Measurements from ENCODE around the gene TARP.
"Not testable (repeated sequence)": the region's sequence is repeated elsewhere in the genome, so short reads cannot be mapped to it uniquely, and the experiment has no call there.

TARP gene

GRCh38 chr7:38296059-38296857 lies 22.8 kb upstream of the TARP start:
- DNase-seq, result no peak

- DNase-seq, result no peak
These were observed 21.5 kb upstream of the TARP start for GRCh38 chr7:38294926-38295325.

DNA sequence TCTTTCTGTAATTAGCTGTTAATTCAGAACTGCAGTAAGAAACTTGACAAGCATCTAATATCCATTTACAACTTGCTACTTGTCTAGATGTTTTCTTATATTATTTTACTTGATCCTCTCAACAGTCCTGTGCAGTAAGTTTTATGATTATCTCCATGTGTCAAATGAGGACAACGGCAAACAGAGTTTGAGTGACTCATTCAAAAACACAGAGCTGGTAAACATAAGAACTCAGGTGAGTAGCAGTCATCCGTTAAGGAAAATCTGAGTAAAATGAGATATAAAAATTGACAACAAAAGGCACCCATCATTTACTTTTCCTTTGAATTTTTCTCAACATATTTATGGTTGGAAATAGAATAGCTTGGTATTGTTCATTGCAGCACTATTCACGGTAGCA lies 19.0 kb upstream of the TARP start:
- DNase-seq, result no peak

DNA sequence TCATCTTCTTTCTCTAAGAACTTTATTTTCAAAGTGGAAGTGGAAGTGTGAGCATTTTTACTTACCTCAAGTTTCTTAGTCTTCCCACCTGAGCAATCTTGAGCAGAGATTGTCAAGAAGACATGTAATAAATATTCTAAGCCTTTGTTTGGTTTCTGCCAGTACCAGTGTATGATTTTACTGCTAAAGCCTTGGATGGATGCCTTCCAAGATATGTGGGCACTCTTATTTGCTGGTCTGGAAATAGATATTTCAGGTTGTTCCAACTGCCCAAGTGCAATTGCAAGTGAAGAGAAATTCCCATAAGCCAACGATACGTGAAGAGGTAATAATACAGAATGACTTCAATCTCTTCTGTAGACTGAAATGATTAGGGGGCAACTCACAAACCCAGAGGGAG lies 18.2 kb upstream of the TARP start:
- DNase-seq, result no peak

GRCh38 chr7:38291117-38291647 lies 17.7 kb upstream of the TARP start:
- DNase-seq, result no peak

DNA sequence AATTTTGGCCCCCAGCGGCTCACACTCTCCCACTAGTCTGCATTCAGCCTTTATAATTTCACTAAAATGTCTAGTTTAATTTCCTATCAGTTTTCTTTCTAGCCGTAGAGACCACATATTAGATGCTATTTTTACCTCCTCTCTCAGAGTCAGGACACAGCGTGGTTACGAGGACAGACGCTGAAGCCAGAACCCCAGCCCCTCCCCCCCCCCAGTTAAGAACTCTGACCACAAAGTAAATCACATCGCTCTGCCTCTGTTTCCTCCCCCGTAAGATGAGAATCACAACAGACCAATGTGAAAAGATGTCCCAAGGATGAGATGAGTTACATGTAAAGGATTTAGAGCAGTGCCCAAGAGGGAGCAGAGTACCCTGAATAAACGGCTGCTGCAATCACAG lies 11.1 kb upstream of the TARP start:
- no peak for DNase-seq

DNA sequence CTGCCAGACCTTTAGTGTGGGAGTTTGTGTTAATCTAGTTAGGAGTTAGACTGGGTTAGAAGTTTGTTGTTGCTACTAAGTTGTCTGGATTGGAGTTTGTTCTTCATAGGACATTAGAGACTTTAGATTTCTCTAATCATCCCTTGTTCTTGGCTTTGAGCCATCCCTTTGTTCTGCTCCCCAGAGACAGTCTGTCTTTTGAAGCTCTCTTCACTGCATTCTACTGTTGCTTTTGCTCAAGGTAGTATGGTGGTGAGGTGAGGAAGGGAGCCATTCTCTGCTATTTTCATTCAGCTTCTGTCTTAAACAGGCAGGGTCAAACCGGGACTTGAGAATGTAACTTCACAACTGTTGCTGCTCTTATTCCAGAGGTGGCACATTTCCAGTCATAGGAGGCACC lies 10.4 kb upstream of the TARP start:
- no peak for DNase-seq

DNA sequence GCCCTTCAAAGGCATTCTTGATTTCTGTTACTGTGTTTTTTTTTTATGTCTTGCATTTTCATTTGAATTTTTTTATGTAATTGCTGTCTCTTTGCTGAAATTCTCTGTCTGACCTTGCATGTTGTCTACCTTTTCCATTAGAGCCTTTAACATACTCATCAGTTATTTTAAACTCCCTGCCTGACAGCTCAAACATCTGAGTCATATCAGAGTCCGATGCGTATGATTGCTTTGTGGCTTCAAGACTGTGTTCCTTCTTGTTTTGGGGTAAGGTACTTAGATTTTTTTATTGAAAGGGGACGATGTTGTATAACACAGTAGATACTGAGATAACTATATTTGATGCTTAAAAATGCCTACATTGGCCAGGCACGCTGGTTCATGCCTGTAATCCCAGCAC lies 9.7 kb upstream of the TARP start:
- DNase-seq, result no peak

GRCh38 chr7:38282081-38282480 lies 8.6 kb upstream of the TARP start:
- DNase-seq, result no peak

GRCh38 chr7:38281266-38281665 lies 7.8 kb upstream of the TARP start:
- DNase-seq, result no peak

GRCh38 chr7:38280707-38281106 lies 7.3 kb upstream of the TARP start:
- no peak for DNase-seq

DNA sequence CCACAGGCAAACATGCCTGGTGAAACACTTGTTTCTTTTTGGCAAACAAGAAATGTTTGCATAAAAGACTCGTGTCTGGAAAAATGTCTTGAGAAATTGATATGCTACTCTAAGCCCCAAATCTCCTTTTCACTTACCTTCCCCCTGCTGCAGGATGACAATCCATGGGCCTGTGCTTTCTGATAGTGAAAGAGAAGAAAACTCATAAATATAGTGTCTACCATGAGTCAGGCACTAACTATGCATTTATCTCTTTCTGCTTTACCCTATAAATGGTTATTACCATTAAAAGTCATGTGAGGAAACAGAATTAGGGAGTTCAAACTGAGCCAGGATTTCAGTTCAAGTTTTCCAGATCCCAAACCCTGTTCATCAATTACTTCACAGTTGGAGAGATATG lies 6.6 kb upstream of the TARP start:
- no peak for DNase-seq

GRCh38 chr7:38276096-38276877 lies 2.9 kb upstream of the TARP start:
- DNase-seq, result no peak

DNA sequence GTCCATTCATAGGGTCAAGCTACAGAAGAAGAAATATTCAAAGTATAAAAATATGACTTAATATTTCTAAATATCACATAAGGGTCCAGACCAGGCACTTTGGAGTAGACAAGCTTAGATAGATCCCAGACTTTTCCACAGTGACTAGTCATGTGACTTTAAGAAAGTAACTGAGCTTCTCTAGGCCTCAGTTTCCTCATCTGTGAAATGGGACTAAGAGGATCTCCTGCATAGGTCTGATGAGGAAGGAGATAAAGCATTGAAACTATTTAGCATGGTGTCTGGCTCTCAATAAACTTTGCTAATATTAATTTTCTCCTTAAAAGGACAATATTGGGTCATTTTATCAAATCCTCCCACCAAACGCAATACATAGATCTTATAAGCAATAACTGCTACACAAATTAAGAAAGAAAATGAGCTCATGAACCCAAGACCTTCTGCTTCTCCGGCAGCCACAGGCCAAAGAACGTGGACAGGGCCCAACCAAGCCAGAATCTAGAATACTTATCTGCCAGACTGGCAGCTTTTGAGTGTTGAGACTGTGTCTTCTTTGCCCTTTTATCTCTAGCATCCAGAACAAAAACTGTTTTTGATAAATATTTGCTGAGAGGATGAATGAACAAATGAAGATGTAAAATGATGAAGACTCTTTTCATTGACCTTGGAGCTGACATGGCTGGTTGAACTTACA lies 1.6 kb upstream of the TARP start:
- no peak for DNase-seq

DNA sequence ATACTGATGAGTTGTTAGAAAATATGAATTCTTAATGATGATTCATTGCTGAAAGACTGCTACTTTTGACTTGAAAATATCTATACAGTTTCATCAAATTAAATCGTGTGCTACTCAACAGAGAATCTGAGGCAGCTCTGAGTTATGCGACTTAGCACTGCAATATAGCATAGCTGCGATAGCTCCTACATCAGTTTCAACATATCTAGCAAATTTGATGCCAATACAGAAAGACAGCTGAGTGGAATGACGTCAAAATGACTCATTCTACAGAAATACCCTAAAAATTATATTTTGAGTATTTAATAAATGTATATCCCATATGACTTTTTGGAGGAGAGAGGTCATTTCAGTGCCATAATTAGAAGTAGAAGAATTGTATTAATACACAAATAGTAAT lies 1.1 kb upstream of the TARP start:
- DNase-seq, result no peak

GRCh38 chr7:38270405-38270804 lies 3.0 kb downstream of the TARP start:
- DNase-seq, result not testable (repeated sequence)

GRCh38 chr7:38269704-38270346 lies 3.6 kb downstream of the TARP start:
- not testable (repeated sequence) for DNase-seq

DNA sequence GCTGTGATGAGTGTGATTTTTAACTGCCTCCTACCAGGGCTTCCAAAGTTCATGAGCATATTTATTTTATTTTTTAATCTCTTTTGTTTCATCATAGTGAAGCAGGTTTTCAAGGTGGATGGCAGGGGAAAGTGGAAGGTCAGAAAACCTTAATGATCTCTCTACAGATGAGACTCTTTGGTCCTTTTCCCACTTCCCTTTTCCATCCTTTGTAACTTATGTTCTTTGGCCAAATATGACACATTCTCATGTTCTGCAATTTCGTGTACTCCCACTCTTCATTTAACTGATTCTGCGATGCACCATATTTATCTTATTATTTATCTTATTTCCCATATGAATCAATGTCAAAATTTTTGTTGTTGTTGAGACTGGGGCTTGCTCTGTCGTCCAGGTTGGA lies 7.5 kb downstream of the TARP start:
- DNase-seq, result not testable (repeated sequence)

DNA sequence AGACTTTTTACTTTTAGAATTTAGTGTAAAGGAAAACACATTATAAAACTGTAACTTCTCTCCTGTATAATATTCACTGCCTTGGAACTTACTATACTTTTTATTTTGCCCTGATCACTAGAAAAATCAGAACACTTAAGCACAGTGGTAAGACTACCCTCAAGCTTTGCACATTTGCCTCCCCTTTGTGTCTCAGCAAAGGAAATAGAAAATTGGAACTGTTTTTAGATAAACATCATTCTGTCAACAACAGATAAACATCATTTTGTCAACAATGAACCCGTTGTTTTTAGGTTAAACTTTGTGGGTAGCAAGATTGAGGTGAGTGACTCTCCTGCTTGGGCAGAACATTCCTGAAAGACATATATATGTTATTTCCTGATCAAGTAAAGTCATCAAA lies 8.8 kb downstream of the TARP start:
- not testable (repeated sequence) for DNase-seq

GRCh38 chr7:38263274-38263673 lies 10.2 kb downstream of the TARP start:
- DNase-seq, result not testable (repeated sequence)

- no peak for DNase-seq
These were observed 10.9 kb downstream of the TARP start for GRCh38 chr7:38262545-38262944.

GRCh38 chr7:38262026-38262425 lies 11.4 kb downstream of the TARP start:
- DNase-seq, result not testable (repeated sequence)

- DNase-seq, result not testable (repeated sequence)
These were observed 11.8 kb downstream of the TARP start for GRCh38 chr7:38261601-38262000.

Data from left hindlimb (tissue), 1 donor.